Measurements from ENCODE around the gene CHFR. TPM values are rescaled to one million over a fixed set of nuclear protein-coding genes. Genes with fewer than 3 reads are reported as not detected.

CHFR gene
- total and polyA plus RNA-seq, 9 of the 15 experiments (the other 6 are each of a cell fraction or from before 2014, with no cell fraction given): 0.61 to 33.9 (median 19.3) TPM

- H3K9me3 ChIP-seq (replicated peaks; ENCODE audit: control insufficient read depth, insufficient read depth, low read depth, low read length): no peaks in the 10 kb centered on the region
- peaks cover 24% of the 10 kb centered on the region for H4K20me1 ChIP-seq (replicated peaks; ENCODE audit: control insufficient read depth, insufficient read depth, low read length)
- H3K9me1 ChIP-seq (ENCODE audit: control insufficient read depth, insufficient read depth, low read length): peaks cover 8% of the 10 kb centered on the region
- in situ Hi-C loops (cut with MboI): no loop called here
- no peak overlapping the region for H3K27ac ChIP-seq (ENCODE audit: extremely low read depth, low read depth, low read length)
- CTCF ChIA-PET (ENCODE audit: low intra/inter-chr PET ratio): no interaction called here
- H3K27me3 ChIP-seq (ENCODE audit: control insufficient read depth in 2 of 2, insufficient read depth in 2 of 2, low read length in 2 of 2): no peaks in the 10 kb centered on the region
- no peak overlapping the region for H2AFZ ChIP-seq (ENCODE audit: low read depth, low read length)
- intact Hi-C loops (cut with micrococcal nuclease): no loop called here
- ATAC-seq: no peak
- H3K4me2 ChIP-seq (ENCODE audit: insufficient read depth, low read length): no peak overlapping the region
- H3K4me1 ChIP-seq (replicated peaks in 1 of 2; ENCODE audit: control insufficient read depth in 2 of 2, insufficient read depth in 2 of 2, low read length in 2 of 2): peaks cover 0 to 13% of the 10 kb centered on the region in 2 experiments; a peak in 3 of 5 replicates
- H3K4me3 ChIP-seq: no peak overlapping the region
- peaks cover 69% of the 10 kb centered on the region for H3K36me3 ChIP-seq (ENCODE audit: control insufficient read depth, insufficient read depth, low read length)
- TF ChIP-seq ZNF23 (CRISPR knock-in tag; IDR thresholded peaks at IDR 0.05): no peak
- peak; percentile 40; the same call in 1 of the 2 replicates for TF ChIP-seq POLR2G (IDR thresholded peaks at IDR 0.05; ENCODE audit: low read depth, low read length)
- DNase-seq (ENCODE audit: extremely low read depth in 1 of 4, low spot score in 3 of 4): no peak
- H3K79me2 ChIP-seq (ENCODE audit: control insufficient read depth, insufficient read depth, low read length): peaks cover 28% of the 10 kb centered on the region
- no peak overlapping the region for H3K9ac ChIP-seq (ENCODE audit: insufficient read depth in 1 of 2, low read depth in 2 of 2, low read length in 2 of 2)
- POLR2A ChIA-PET: no interaction called here
- FAIRE-seq: no peak
- WGBS (ENCODE audit: insufficient coverage, low coverage, missing lambda C conversion rate): 95% methylated on average over 18 of the region's 18 CpGs
- BruUV-seq (replicated peaks): no TSS peak
Observed at GRCh38 chr12:132806857-132807256, 80.5 kb downstream of the CHFR start.

GRCh38 chr12:132804426-132804861, 83.0 kb downstream of the CHFR start:
- Histone ChIP-seq H3K4me3 (no peak overlapping the region), H3K4me1 (replicated peaks in 1 of 2; ENCODE audit: control insufficient read depth in 2 of 2, insufficient read depth in 2 of 2, low read length in 2 of 2) (peaks cover 0 to 16% of the 10 kb centered on the region in 2 experiments; a peak in 3 of 5 replicates), H3K9ac (ENCODE audit: insufficient read depth in 1 of 2, low read depth in 2 of 2, low read length in 2 of 2) (no peak overlapping the region), H3K36me3 (ENCODE audit: control insufficient read depth, insufficient read depth, low read length) (peaks cover 85% of the 10 kb centered on the region), H3K9me1 (ENCODE audit: control insufficient read depth, insufficient read depth, low read length) (peaks cover 8% of the 10 kb centered on the region), H3K27me3 (ENCODE audit: control insufficient read depth in 2 of 2, insufficient read depth in 2 of 2, low read length in 2 of 2) (no peaks in the 10 kb centered on the region), H3K79me2 (ENCODE audit: control insufficient read depth, insufficient read depth, low read length) (peaks cover 28% of the 10 kb centered on the region), H2AFZ (ENCODE audit: low read depth, low read length) (no peak overlapping the region), H3K4me2 (ENCODE audit: insufficient read depth, low read length) (no peak overlapping the region), H4K20me1 (replicated peaks; ENCODE audit: control insufficient read depth, insufficient read depth, low read length) (peaks cover 24% of the 10 kb centered on the region), H3K9me3 (replicated peaks; ENCODE audit: control insufficient read depth, insufficient read depth, low read depth, low read length) (no peaks in the 10 kb centered on the region), H3K27ac (ENCODE audit: extremely low read depth, low read depth, low read length) (no peak overlapping the region)
- 70% methylated on average over 4 of the region's 16 CpGs for WGBS (ENCODE audit: insufficient coverage, low coverage, missing lambda C conversion rate)
- POLR2A ChIA-PET: no interaction called here
- ATAC-seq: peak; percentile 64
- FAIRE-seq: no peak
- peak; percentile 25 to 36 (median 30) for DNase-seq (ENCODE audit: extremely low read depth in 1 of 4, low spot score in 3 of 4)
- in situ Hi-C loops (cut with MboI): no loop called here
- intact Hi-C loops (cut with micrococcal nuclease): no loop called here
- BruUV-seq (replicated peaks): no TSS peak
- CTCF ChIA-PET (ENCODE audit: low intra/inter-chr PET ratio): no interaction called here
- TF ChIP-seq DMBX1 (CRISPR knock-in tag; IDR thresholded peaks at IDR 0.05; ENCODE audit: borderline replicate concordance): no peak
- no peak for TF ChIP-seq MIER1 (IDR thresholded peaks at IDR 0.05; ENCODE audit: low read depth)
- no peak for TF ChIP-seq ILK (tag; IDR thresholded peaks at IDR 0.05; ENCODE audit: borderline replicate concordance, low read depth)
- TF ChIP-seq ASH1L (IDR thresholded peaks at IDR 0.05; ENCODE audit: borderline replicate concordance, low read depth, partially characterized antibody): no peak
- TF ChIP-seq JUND (IDR thresholded peaks at IDR 0.05; ENCODE audit: borderline replicate concordance, low read depth, low read length): no peak
- no peak for TF ChIP-seq JUND (tag; IDR thresholded peaks at IDR 0.05; ENCODE audit: borderline replicate concordance, low read depth, low read length)
- TF ChIP-seq, protein P1, sequence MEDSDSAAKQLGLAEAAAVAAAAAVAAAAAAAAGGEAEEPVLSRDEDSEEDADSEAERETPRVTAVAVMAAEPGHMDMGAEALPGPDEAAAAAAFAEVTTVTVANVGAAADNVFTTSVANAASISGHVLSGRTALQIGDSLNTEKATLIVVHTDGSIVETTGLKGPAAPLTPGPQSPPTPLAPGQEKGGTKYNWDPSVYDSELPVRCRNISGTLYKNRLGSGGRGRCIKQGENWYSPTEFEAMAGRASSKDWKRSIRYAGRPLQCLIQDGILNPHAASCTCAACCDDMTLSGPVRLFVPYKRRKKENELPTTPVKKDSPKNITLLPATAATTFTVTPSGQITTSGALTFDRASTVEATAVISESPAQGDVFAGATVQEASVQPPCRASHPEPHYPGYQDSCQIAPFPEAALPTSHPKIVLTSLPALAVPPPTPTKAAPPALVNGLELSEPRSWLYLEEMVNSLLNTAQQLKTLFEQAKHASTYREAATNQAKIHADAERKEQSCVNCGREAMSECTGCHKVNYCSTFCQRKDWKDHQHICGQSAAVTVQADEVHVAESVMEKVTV (CRISPR knock-in tag; IDR thresholded peaks at IDR 0.05): no peak
- TF ChIP-seq EP400 (IDR thresholded peaks at IDR 0.05): no peak
- no peak for TF ChIP-seq RBFOX2 (IDR thresholded peaks at IDR 0.05; ENCODE audit: low read depth, low read length)
- no peak for TF ChIP-seq MYNN (IDR thresholded peaks at IDR 0.05)
- no peak for TF ChIP-seq MYNN (CRISPR knock-in tag; IDR thresholded peaks at IDR 0.05)

Measured in K562 (cell line).